H1 (cell line): ENCODE results near the gene NUDT6. TPM values are rescaled to one million over a fixed set of nuclear protein-coding genes. Genes with fewer than 3 reads are reported as not detected.
A peak's percentile ranks its signal among the peaks of the same experiment; 100 is the strongest.

Experiments
- CTCF ChIA-PET: fragments of 300-600 bp; sonication (Branson Sonifier 250); formaldehyde crosslinking; loops from one replicate; lab custom pipeline; 2021; ENCODE audit not compliant: partially characterized antibody; lab: Charles Lee
- POLR2A ChIA-PET: fragments of 300-600 bp; sonication (Branson Sonifier 250); formaldehyde crosslinking; loops from one replicate; lab custom pipeline; 2021; ENCODE audit warnings: inconsistent platforms; ENCODE audit not compliant: partially characterized antibody; lab: Charles Lee
- DNase-seq, 2 experiments: peaks; one replicate each; pipeline versions ENCODE4 v3.0.0 to v3.0.0-alpha.2; 2010 to 2022; ENCODE audit warnings: low spot score in 2 of 2, low read depth in 1 of 2, mixed read lengths in 1 of 2
- FAIRE-seq: peaks from 2 replicates; lab custom pipeline; 2011; peaks lifted over from hg19 to GRCh38; lab: Jason Lieb, UNC
- H2AFZ ChIP-seq: 2 replicates; pipeline ENCODE4 v1.8.1; 2012; ENCODE audit warnings: low read length, inconsistent platforms
- H2AK5ac ChIP-seq: 2 replicates; pipeline ENCODE4 v1.6.1; 2013; ENCODE audit warnings: low read depth, low read length
- H2BK120ac ChIP-seq: replicated peaks from 2 replicates; pipeline ENCODE3; 2013; ENCODE audit warnings: low read depth, low read length, inconsistent platforms
- H2BK12ac ChIP-seq: 2 replicates; pipeline ENCODE4 v1.6.1; 2013; ENCODE audit warnings: low read depth, low read length
- H2BK15ac ChIP-seq: 2 replicates; pipeline ENCODE4 v1.6.1; 2013; ENCODE audit warnings: low read length
- H2BK20ac ChIP-seq: 2 replicates; pipeline ENCODE4 v1.6.1; 2013; ENCODE audit warnings: low read length
- H2BK5ac ChIP-seq: 2 replicates; pipeline ENCODE4 v1.6.1; 2013; ENCODE audit warnings: low read depth, low read length
- H3K14ac ChIP-seq: 2 replicates; pipeline ENCODE4 v1.6.1; 2013; ENCODE audit warnings: inconsistent platforms; ENCODE audit not compliant: insufficient read length
- H3K18ac ChIP-seq: 2 replicates; pipeline ENCODE4 v1.6.1; 2013; ENCODE audit warnings: low read length; ENCODE audit errors: extremely low read depth
- H3K23ac ChIP-seq: 2 replicates; pipeline ENCODE4 v1.6.1; 2013; ENCODE audit warnings: inconsistent platforms; ENCODE audit not compliant: insufficient read length
- H3K23me2 ChIP-seq: 2 replicates; pipeline ENCODE4 v1.6.1; 2013; ENCODE audit warnings: low read depth, low read length
- H3K27ac ChIP-seq: 2 replicates; pipeline ENCODE4 v1.6.1; 2011; ENCODE audit warnings: low read depth, low read length, inconsistent platforms
- H3K27me3 ChIP-seq, 4 experiments: replicated peaks in 1 of 4; 1 replicate in 1 of 4; 2 replicates in 3 of 4; pipeline versions ENCODE4 v1.6.1 to v1.8.1; 2011 to 2013; ENCODE audit warnings: low read length in 3 of 4, mild to moderate bottlenecking in 3 of 4, inconsistent platforms in 2 of 4, mixed read lengths in 2 of 4, moderate library complexity in 1 of 4; ENCODE audit not compliant: control insufficient read depth in 3 of 4, insufficient read depth in 3 of 4; ENCODE audit errors: extremely low read depth in 1 of 4
- H3K36me3 ChIP-seq, 4 experiments: 2 replicates each; pipeline versions ENCODE4 v1.6.1 to v1.8.1; 2011 to 2013; ENCODE audit warnings: mild to moderate bottlenecking in 4 of 4, low read length in 3 of 4, moderate library complexity in 2 of 4, control low read depth in 1 of 4, inconsistent platforms in 1 of 4; ENCODE audit not compliant: insufficient read depth in 4 of 4, control insufficient read depth in 2 of 4
- H3K4ac ChIP-seq: replicated peaks from 2 replicates; pipeline ENCODE3; 2013; ENCODE audit warnings: low read length, low read depth, mixed read lengths, inconsistent platforms; ENCODE audit not compliant: insufficient read length
- H3K4me1 ChIP-seq, 4 experiments: replicated peaks in 1 of 4; 1 replicate in 1 of 4; 2 replicates in 3 of 4; pipeline versions ENCODE4 v1.6.1 to v1.8.1; 2011 to 2013; ENCODE audit warnings: low read length in 3 of 4, inconsistent platforms in 2 of 4, mixed read lengths in 1 of 4; ENCODE audit not compliant: insufficient read depth in 4 of 4, control insufficient read depth in 3 of 4
- H3K4me2 ChIP-seq, 2 experiments: 2 replicates each; pipeline versions ENCODE4 v1.6.1 to v1.8.1; 2011 to 2013; ENCODE audit warnings: low read depth in 2 of 2, low read length in 2 of 2, control low read depth in 1 of 2, inconsistent platforms in 1 of 2, mild to moderate bottlenecking in 1 of 2; ENCODE audit not compliant: insufficient read depth in 1 of 2
- H3K4me3 ChIP-seq, 4 experiments: fragments of 200-600, 300-600 bp in 1 of 4; sonication (generic), shearing (Covaris generic), sonication (Bioruptor Twin) in 1 of 4; 2 replicates each; pipeline versions ENCODE4 v1.5.1 to v1.8.1; 2011 to 2016; ENCODE audit warnings: low read length in 4 of 4, low read depth in 3 of 4, control low read depth in 2 of 4, inconsistent platforms in 2 of 4, mild to moderate bottlenecking in 2 of 4, mixed read lengths in 1 of 4, moderate library complexity in 1 of 4; ENCODE audit not compliant: insufficient read depth in 2 of 4; ENCODE audit errors: extremely low read depth in 1 of 4
- H3K56ac ChIP-seq: replicated peaks from 2 replicates; pipeline ENCODE3; 2013; ENCODE audit warnings: low read depth, mild to moderate bottlenecking, mixed read lengths, low read length, inconsistent platforms; ENCODE audit not compliant: insufficient read length
- H3K79me1 ChIP-seq: 2 replicates; pipeline ENCODE4 v1.6.1; 2013; ENCODE audit warnings: low read depth, low read length, control low read depth
- H3K79me2 ChIP-seq, 2 experiments: 2 replicates each; pipeline versions ENCODE4 v1.6.1 to v1.8.1; 2012 to 2013; ENCODE audit warnings: low read length in 2 of 2, mild to moderate bottlenecking in 2 of 2, inconsistent platforms in 1 of 2; ENCODE audit not compliant: insufficient read depth in 2 of 2, control insufficient read depth in 1 of 2
- H3K9ac ChIP-seq, 4 experiments: replicated peaks in 1 of 4; 1 replicate in 1 of 4; 2 replicates in 3 of 4; pipeline versions ENCODE4 v1.6.1 to v1.8.1; 2011 to 2013; ENCODE audit warnings: low read depth in 3 of 4, low read length in 3 of 4, control low read depth in 2 of 4, mild to moderate bottlenecking in 2 of 4, moderate library complexity in 2 of 4, inconsistent platforms in 1 of 4; ENCODE audit errors: extremely low read depth in 1 of 4
- H3K9me3 ChIP-seq, 2 experiments: 2 replicates each; pipeline versions ENCODE4 v1.6.1 to v1.8.1; 2012 to 2013; ENCODE audit warnings: mild to moderate bottlenecking in 2 of 2, moderate library complexity in 2 of 2, control low read depth in 1 of 2, inconsistent platforms in 1 of 2, low read depth in 1 of 2, low read length in 1 of 2, mixed read lengths in 1 of 2; ENCODE audit not compliant: insufficient read depth in 2 of 2
- H4K20me1 ChIP-seq, 2 experiments: replicated peaks in 1 of 2; 2 replicates each; pipeline versions ENCODE3 to v1.8.1; 2011 to 2013; ENCODE audit warnings: inconsistent platforms in 2 of 2, low read length in 2 of 2, mild to moderate bottlenecking in 1 of 2; ENCODE audit not compliant: insufficient read depth in 2 of 2, control insufficient read depth in 1 of 2
- H4K5ac ChIP-seq: 2 replicates; pipeline ENCODE4 v1.6.1; 2013; ENCODE audit warnings: low read length, low read depth, mixed read lengths, inconsistent platforms; ENCODE audit not compliant: insufficient read length
- H4K8ac ChIP-seq: 2 replicates; pipeline ENCODE4 v1.8.0; 2013; ENCODE audit warnings: mild to moderate bottlenecking, moderate library complexity, low read length, inconsistent platforms; ENCODE audit not compliant: insufficient read depth; ENCODE audit errors: extremely low read depth
- H4K91ac ChIP-seq: replicated peaks from 2 replicates; pipeline ENCODE3; 2013; ENCODE audit warnings: low read length, mixed read lengths, inconsistent platforms; ENCODE audit not compliant: insufficient read length
- NANOG ChIP-seq: IDR thresholded peaks from 2 replicates; pipeline ENCODE4 v1.6.1; 2011; ENCODE audit warnings: low read length, low read depth, mild to moderate bottlenecking, inconsistent platforms; ENCODE audit not compliant: insufficient read depth, poor library complexity, severe bottlenecking
- POLR2A ChIP-seq, 2 experiments: IDR thresholded peaks; 1 replicate in 1 of 2; 2 replicates in 1 of 2; pipeline ENCODE4 v1.6.1; 2011; ENCODE audit warnings: low read depth in 2 of 2, low read length in 2 of 2, mild to moderate bottlenecking in 2 of 2; ENCODE audit errors: control extremely low read depth in 1 of 2
- POLR2AphosphoS5 ChIP-seq: IDR thresholded peaks from 2 replicates; pipeline ENCODE4 v1.6.1; 2011; ENCODE audit warnings: low read depth, low read length
- RBBP5 ChIP-seq: IDR thresholded peaks from 2 replicates; pipeline ENCODE4 v1.7.1; 2012; ENCODE audit warnings: low read depth, mild to moderate bottlenecking, inconsistent platforms, low read length, moderate library complexity, borderline replicate concordance
- SIN3A ChIP-seq, 2 experiments: IDR thresholded peaks in 1 of 2; conservative IDR thresholded peaks in 1 of 2; 2 replicates each; pipeline ENCODE4 v1.6.1; 2011 to 2012; ENCODE audit warnings: low read length in 2 of 2, improper control_type of control experiment in 1 of 2, low read depth in 1 of 2, mild to moderate bottlenecking in 1 of 2
- SP1 ChIP-seq: IDR thresholded peaks from 2 replicates; pipeline ENCODE4 v1.6.1; 2011; ENCODE audit warnings: low read depth, low read length
- YY1 ChIP-seq: IDR thresholded peaks from 2 replicates; pipeline ENCODE4 v1.6.1; 2011; ENCODE audit warnings: low read depth, mild to moderate bottlenecking, low read length
- WGBS, 2 experiments: shearing (Covaris generic) in 1 of 2; methylation state at CpG; one replicate each; pipeline versions ENCODE4 v1.1.6 to v1.1.7; 2013 to 2015; ENCODE audit warnings: low lambda C conversion rate in 2 of 2, mixed read lengths in 2 of 2, inconsistent platforms in 1 of 2, low coverage in 1 of 2, missing lambda C conversion rate in 1 of 2; ENCODE audit not compliant: insufficient replicate concordance in 2 of 2, insufficient coverage in 1 of 2, insufficient read length in 1 of 2; ENCODE audit errors: extremely low coverage in 1 of 2, missing lambda C conversion rate in 1 of 2; 5-methylcytosine and 5-hydroxymethylcytosine counted together
- polyA plus RNA-seq, 7 experiments: library from polyadenylated mRNA; depleted of rRNA in 3 of 7; stranded (reverse) in 5 of 7; unstranded in 2 of 7; fragments of >200 nt in 5 of 7; fragments of 200-250 nt in 2 of 7; gene quantifications; 1 replicate in 5 of 7; 2 replicates in 1 of 7; 4 replicates in 1 of 7; pipeline versions ENCODE4 v1.2.1 to v1.2.3, GENCODE V29; 2011 to 2013; ENCODE audit warnings: missing spikeins in 2 of 7, mixed read lengths in 2 of 7
- total RNA-seq: library from RNA; stranded (reverse); fragmentation: NEBNext Ultra II Directional; extraction: Animal tissue kit (Norgen Biotek cat#: 25700); gene quantifications from 2 replicates; pipeline ENCODE4 v1.2.1, GENCODE V29; 2021
- TF ChIP-seq, protein P1 (sequence below): IDR thresholded peaks from 2 replicates; pipeline ENCODE4 v1.6.1; 2012; ENCODE audit warnings: inconsistent platforms

Gene NUDT6
- total and polyA plus RNA-seq, 2 of the 8 experiments (the other 6 are each of a cell fraction or from before 2014, with no cell fraction given): 5.0 to 12.4 TPM

DNA sequence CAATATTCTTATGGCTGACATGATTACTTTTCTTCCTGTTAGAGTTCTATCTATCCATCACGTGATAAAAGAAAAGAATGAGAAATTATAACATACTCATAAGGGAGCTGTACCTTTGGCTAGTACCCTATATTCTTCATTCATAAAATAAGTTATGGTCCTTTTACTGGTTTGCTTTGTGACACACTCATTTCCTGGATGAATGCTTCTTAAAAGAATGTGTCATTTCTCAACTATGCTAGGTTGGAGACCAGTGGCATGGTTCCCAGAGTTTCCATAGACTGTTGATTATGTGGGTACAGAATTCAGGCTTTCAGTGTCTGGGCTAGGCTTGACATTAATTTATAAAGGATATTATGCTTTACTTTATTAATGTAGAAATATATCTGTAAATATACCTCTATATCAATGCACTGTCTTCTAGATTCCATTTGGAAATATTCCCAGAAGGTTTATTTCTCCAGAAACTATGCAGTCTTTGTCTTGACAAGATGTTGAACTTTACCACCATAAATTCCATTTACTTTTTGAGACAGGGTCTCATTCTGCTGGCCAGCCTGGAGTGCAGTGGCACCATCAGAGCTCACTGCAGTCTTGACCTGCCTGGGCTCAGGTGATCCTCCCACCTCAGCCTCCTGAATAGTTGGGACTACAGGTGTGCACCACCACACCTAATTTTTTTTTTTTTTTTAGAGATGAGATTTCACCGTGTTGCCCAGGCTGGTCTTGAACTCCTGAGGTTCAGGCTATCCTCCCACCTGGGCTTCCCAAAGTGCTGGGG lies 23.8 kb downstream of the NUDT6 start:
- H4K8ac ChIP-seq: no peak overlapping the region
- H2AFZ ChIP-seq: no peak overlapping the region
- no peaks in the 10 kb centered on the region for H3K9me3 ChIP-seq
- H3K14ac ChIP-seq: no peak overlapping the region
- H2BK12ac ChIP-seq: no peak overlapping the region
- DNase-seq: no peak
- 0 out of 4 replicates have a peak, but pooled peaks cover 0 to 8% of the 10 kb centered on the region in 2 experiments for H3K79me2 ChIP-seq
- H2AK5ac ChIP-seq: no peak overlapping the region
- no peak overlapping the region for H3K56ac ChIP-seq
- no peak overlapping the region for H2BK5ac ChIP-seq
- no peak overlapping the region for H3K27ac ChIP-seq
- no peak overlapping the region for H3K18ac ChIP-seq
- H2BK20ac ChIP-seq: no peak overlapping the region
- H3K27me3 ChIP-seq: no peaks in the 10 kb centered on the region
- H3K23me2 ChIP-seq: no peaks in the 10 kb centered on the region
- peaks cover 0 to 44% (median 10%) of the 10 kb centered on the region in 4 experiments; a peak in 4 of 8 replicates for H3K36me3 ChIP-seq
- H3K4me3 ChIP-seq: no peak overlapping the region
- TF ChIP-seq POLR2A (IDR thresholded peaks at IDR 0.05; ENCODE audit: control extremely low read depth in 1 of 2, low read depth in 2 of 2, low read length in 2 of 2) (peak in 1 of 2 experiments; percentile 46; a peak in 1 of 3 replicates), SP1 (no peak), SIN3A (conservative IDR thresholded peaks at IDR 0.05 in 1 of 2, IDR thresholded peaks at IDR 0.05 in 1 of 2; ENCODE audit: low read depth in 1 of 2, low read length in 2 of 2) (no peak), POLR2AphosphoS5 (peak; percentile 44; the same call in 1 of the 2 replicates), YY1 (no peak), RBBP5 (no peak), NANOG (no peak)
- TF ChIP-seq, protein P1, sequence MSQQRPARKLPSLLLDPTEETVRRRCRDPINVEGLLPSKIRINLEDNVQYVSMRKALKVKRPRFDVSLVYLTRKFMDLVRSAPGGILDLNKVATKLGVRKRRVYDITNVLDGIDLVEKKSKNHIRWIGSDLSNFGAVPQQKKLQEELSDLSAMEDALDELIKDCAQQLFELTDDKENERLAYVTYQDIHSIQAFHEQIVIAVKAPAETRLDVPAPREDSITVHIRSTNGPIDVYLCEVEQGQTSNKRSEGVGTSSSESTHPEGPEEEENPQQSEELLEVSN: no peak
- peaks cover 2 to 3% of the 10 kb centered on the region in 2 experiments for H4K20me1 ChIP-seq
- WGBS, 2 experiments: 84% methylated on average over 2 of the region's 2 CpGs; no CpG with 5 or more reads in 1 of the 2 experiments
- H2BK15ac ChIP-seq: no peak overlapping the region
- FAIRE-seq: peak; percentile 7
- no peak overlapping the region for H3K4me2 ChIP-seq
- CTCF ChIA-PET: no interaction called here
- no peak overlapping the region for H3K4ac ChIP-seq
- no peak overlapping the region for H4K5ac ChIP-seq
- H3K9ac ChIP-seq: no peak overlapping the region
- no peak overlapping the region for H3K23ac ChIP-seq
- H3K79me1 ChIP-seq: no peaks in the 10 kb centered on the region; the same call in 1 of the 2 replicates
- H3K4me1 ChIP-seq: peaks cover 0 to 4% (median 3%) of the 10 kb centered on the region in 4 experiments; a peak in 3 of 7 replicates
- H2BK120ac ChIP-seq: no peak overlapping the region
- H4K91ac ChIP-seq: no peak overlapping the region
- POLR2A ChIA-PET: interaction anchor here (1.2 to 1.6 kb wide), 4 partner anchors 8 to 71 kb away, joined by 3 to 7 read pairs (median 4); partner anchors contain the start of gene NUDT6
